Heart left ventricle (tissue), 16 donors: ENCODE measurements around the gene HOXC11. TPM values are rescaled to one million over a fixed set of nuclear protein-coding genes. Genes with fewer than 3 reads are reported as not detected.

Experiments used
- ATAC-seq, 4 donors: fragments of 200-7000 bp; cut with Tn5 transposase; one replicate each; pipeline ENCODE4 v1.9.1; 2020 to 2022; ENCODE audit warnings: moderate library complexity in 4 of 4, mild to moderate bottlenecking in 3 of 4, moderate number of reproducible peaks in 1 of 4
- DNase-seq, 5 donors: peaks; one replicate each; pipeline ENCODE4 v3.0.0-alpha.2; 2020
- H3K27ac ChIP-seq, 12 donors: fragments of 200-600 bp; sonication (generic) in 4 of 12; one replicate each; pipeline versions ENCODE4 v1.5.0 to v1.8.0; 2016 to 2022; ENCODE audit warnings: mild to moderate bottlenecking in 2 of 12
- H3K27me3 ChIP-seq, 9 donors: fragments of 200-600 bp; sonication (generic) in 2 of 9; one replicate each; pipeline versions ENCODE4 v1.5.1 to v1.8.0; 2016 to 2022; ENCODE audit warnings: mild to moderate bottlenecking in 3 of 9
- H3K36me3 ChIP-seq, 9 donors: fragments of 200-600 bp; sonication (generic) in 2 of 9; one replicate each; pipeline versions ENCODE4 v1.5.0 to v1.8.0; 2018 to 2022; ENCODE audit warnings: mild to moderate bottlenecking in 2 of 9
- H3K4me1 ChIP-seq, 12 donors: fragments of 200-600 bp; sonication (generic) in 4 of 12; one replicate each; pipeline versions ENCODE4 v1.5.0 to v1.8.0; 2016 to 2022; ENCODE audit warnings: mild to moderate bottlenecking in 3 of 12
- H3K4me3 ChIP-seq, 12 donors: fragments of 200-600 bp; sonication (generic) in 4 of 12; one replicate each; pipeline versions ENCODE4 v1.5.0 to v1.8.0; 2017 to 2022; ENCODE audit warnings: mild to moderate bottlenecking in 9 of 12, moderate library complexity in 4 of 12
- H3K9me3 ChIP-seq, 12 donors: fragments of 200-600 bp; sonication (generic) in 4 of 12; one replicate each; pipeline versions ENCODE4 v1.5.0 to v1.8.0; 2016 to 2022; ENCODE audit warnings: mild to moderate bottlenecking in 1 of 12
- POLR2A ChIP-seq, 2 donors: fragments of 450-650 bp; IDR thresholded peaks; one replicate each; pipeline ENCODE4 v1.6.1; 2017; ENCODE audit warnings: antibody characterized with exemption in 2 of 2, mild to moderate bottlenecking in 2 of 2, moderate library complexity in 2 of 2
- WGBS, 4 donors: extraction: QIAGEN DNeasy Blood & Tissue Kit in 2 of 4; methylation state at CpG; one replicate each; pipeline versions ENCODE4 v1.1.5 to v1.1.7; 2013 to 2018; 5-methylcytosine and 5-hydroxymethylcytosine counted together
- intact Hi-C, 10 donors: fragments of 100-400 bp; cut with DNase I; formaldehyde crosslinking; loops; one replicate each; pipeline versions ENCODE4 v1.11.1 to v1.14.2; 2022
- long read RNA-seq, 3 donors: library from polyadenylated mRNA; unstranded; transcript quantifications; one replicate each; pipeline ENCODE4 v2.0.0, GENCODE V29; 2020 to 2021
- polyA plus RNA-seq, 2 donors: library from polyadenylated mRNA; stranded (reverse); fragments of 200-250 nt; gene quantifications; one replicate each; pipeline ENCODE4 v1.2.3, GENCODE V29; 2013
- total RNA-seq, 9 donors: library from RNA; depleted of rRNA in 2 of 9; stranded (reverse); fragments of >200 nt in 2 of 9; fragmentation: NEBNext Ultra II Directional in 3 of 9; extraction: Animal tissue kit (Norgen Biotek cat#: 25700) in 3 of 9; gene quantifications; one replicate each; pipeline versions ENCODE4 v1.1.0 to v1.2.4, GENCODE V29; 2016 to 2023
- TF ChIP-seq, protein P1 (sequence below), 12 donors: fragments of 200-600 bp; sonication (generic) in 4 of 12; IDR thresholded peaks; one replicate each; pipeline versions ENCODE4 v1.5.0 to v1.8.0; 2018 to 2022; ENCODE audit warnings: antibody characterized with exemption in 12 of 12, mild to moderate bottlenecking in 5 of 12
- donor health status: ischemic (EF 13 %, LVEDD 7.1; RV severe dilation, severe dysfunction).
- donor health status: healthy with polysubstance abuse.
- donor health status: DM: no; HTN: yes; CAD: no.
- donor health status: DM: no; HTN: no; CAD: no.
- donor health status: ischemic (EF 25% LVEDD 6.9; RV normal size, moderate dysfunction).
- donor health status: ischemic (EF 25% LVEDD 5.7; RV mildly dilated, moderate dysfunction).
- donor health status: healthy.
- donor health status: DM: yes; HTN: yes; CAD: no.
- donor health status: ischemic (EF 35%, LVEDD 5.7; RV mildly dilated, moderate dysfunction).
- donor health status: nonischemic (EF 11% LVEDD 7.7; RV severe dilation, severe dysfunction).
- donor health status: DM: yes; HTN: yes; CAD: no.
- donor health status: PGD.
- donor health status: ischemic (EF 29% LVEDD 5.4; RV normal size, mild dysfunction).
- donor health status: nonischemic (EF 23%, LVEDD 6.1; RV moderate dilation, normal function).

HOXC11 gene
- total RNA-seq (not detected), polyA plus RNA-seq (not detected)
- long read RNA-seq, donor 1, result 0 reads
- long read RNA-seq, donor 2, result 0 reads
- long read RNA-seq, donor 3, result 0 reads

DNA sequence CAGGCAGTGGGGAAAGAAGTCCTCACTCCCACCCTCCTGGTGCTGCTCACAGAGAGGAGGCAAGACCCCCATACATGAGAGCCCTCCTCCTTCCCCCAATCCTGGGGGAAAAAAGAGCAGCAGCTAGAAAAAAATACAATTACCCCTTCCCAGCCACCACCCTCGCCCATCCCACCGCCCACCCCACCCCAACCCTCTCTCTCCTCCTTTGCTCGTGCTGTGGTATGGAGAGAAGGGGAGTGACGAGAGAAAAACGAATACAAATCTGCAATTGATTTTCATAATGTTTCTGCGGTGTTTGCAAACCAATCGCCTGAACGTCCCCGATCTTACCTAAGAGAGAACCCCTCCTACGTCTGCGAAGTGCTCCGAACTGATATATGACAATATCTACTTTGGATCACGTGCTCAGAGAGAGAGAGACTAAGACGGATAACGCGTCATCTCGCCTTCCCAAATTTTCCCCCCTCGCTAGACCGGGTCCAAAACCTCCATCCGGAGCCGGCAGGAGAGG is at the start of gene HOXC11:
TSS of gene HOXC11 (plus strand) at position 405 of the 514 bp plus-strand sequence. CDS start 116 bp downstream, outside the sequence.
- 5 to 8% (median 6%) methylated on average over 21 of the region's 21 CpGs for WGBS, 4 donors

DNA sequence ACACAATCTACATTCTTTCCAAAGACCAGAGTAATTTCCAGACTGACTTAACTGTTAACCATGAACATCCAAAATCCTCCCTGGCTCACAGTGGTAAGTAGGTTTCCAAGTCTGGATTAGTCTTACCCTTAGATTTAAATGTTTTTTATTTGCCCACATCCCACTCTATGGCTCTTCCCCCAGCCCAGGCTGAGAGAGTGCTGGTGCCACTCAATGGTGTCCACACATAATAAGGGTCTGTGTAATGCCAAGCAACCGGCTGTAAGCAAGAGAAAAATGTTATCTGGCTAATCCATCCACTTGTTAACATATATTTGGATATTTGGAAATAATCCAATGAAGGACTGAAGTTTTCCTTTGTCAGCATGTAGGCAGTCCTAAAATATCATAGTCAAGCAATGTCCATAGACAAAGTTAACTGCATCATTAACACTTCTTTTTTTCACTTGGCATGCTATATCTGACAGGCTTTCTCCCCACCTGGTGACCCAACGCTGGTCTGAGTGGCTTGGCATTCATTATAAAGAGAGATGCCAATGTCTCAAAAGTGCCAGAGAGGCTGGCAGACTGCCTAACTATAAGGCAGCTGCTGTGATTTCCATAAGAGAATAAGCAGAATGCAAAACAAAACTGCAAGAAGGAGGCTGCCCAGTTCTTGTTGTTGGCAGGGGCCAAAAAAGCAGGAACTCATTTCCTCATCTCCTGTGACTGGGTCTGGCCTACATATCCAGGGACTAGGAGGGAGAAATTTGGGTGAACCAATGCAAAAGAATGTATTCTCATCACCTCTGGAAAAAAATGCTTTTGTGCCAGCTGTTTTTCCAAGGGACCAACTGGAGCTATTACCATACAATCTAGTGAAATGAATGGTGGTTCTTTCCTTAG is 48.2 kb upstream of the HOXC11 start:
- TF ChIP-seq, protein P1, sequence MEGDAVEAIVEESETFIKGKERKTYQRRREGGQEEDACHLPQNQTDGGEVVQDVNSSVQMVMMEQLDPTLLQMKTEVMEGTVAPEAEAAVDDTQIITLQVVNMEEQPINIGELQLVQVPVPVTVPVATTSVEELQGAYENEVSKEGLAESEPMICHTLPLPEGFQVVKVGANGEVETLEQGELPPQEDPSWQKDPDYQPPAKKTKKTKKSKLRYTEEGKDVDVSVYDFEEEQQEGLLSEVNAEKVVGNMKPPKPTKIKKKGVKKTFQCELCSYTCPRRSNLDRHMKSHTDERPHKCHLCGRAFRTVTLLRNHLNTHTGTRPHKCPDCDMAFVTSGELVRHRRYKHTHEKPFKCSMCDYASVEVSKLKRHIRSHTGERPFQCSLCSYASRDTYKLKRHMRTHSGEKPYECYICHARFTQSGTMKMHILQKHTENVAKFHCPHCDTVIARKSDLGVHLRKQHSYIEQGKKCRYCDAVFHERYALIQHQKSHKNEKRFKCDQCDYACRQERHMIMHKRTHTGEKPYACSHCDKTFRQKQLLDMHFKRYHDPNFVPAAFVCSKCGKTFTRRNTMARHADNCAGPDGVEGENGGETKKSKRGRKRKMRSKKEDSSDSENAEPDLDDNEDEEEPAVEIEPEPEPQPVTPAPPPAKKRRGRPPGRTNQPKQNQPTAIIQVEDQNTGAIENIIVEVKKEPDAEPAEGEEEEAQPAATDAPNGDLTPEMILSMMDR (IDR thresholded peaks at IDR 0.05), result no peak
- no peak for TF ChIP-seq POLR2A (IDR thresholded peaks at IDR 0.05)
- Histone ChIP-seq H3K4me3 (no peak overlapping the region), H3K4me1 (no peaks in the 10 kb centered on the region), H3K27me3 (peaks cover 26 to 99% (median 77%) of the 10 kb centered on the region in 9 donors), H3K27ac (no peak overlapping the region), H3K9me3 (no peaks in the 10 kb centered on the region), H3K36me3 (no peaks in the 10 kb centered on the region)
- 22 to 50% (median 37%) methylated on average over 2 of the region's 2 CpGs for WGBS, 4 donors
- DNase-seq (no peak), ATAC-seq (no peak)
- intact Hi-C loops, result no loop called here

More for the DNA sequence above, at the start of gene HOXC11:
- no peaks in the 10 kb centered on the region for H3K9me3 ChIP-seq
- intact Hi-C loops, result no loop called here
- H3K4me1 ChIP-seq, result peaks cover 0 to 25% (median 11%) of the 10 kb centered on the region in 12 donors
- H3K27ac ChIP-seq, result no peak within 1 kb of the TSS
- H3K27me3 ChIP-seq, result peaks cover 78 to 100% (median 99%) of the 10 kb centered on the region in 9 donors
- no peaks in the 10 kb centered on the region for H3K36me3 ChIP-seq
- H3K4me3 ChIP-seq, result peak within 1 kb of the TSS in 2 of 12 donors; percentile 14 to 40
- ATAC-seq (no peak), DNase-seq (no peak)
- no peak for TF ChIP-seq POLR2A (IDR thresholded peaks at IDR 0.05)
- TF ChIP-seq, protein P1 (IDR thresholded peaks at IDR 0.05), result no peak

DNA sequence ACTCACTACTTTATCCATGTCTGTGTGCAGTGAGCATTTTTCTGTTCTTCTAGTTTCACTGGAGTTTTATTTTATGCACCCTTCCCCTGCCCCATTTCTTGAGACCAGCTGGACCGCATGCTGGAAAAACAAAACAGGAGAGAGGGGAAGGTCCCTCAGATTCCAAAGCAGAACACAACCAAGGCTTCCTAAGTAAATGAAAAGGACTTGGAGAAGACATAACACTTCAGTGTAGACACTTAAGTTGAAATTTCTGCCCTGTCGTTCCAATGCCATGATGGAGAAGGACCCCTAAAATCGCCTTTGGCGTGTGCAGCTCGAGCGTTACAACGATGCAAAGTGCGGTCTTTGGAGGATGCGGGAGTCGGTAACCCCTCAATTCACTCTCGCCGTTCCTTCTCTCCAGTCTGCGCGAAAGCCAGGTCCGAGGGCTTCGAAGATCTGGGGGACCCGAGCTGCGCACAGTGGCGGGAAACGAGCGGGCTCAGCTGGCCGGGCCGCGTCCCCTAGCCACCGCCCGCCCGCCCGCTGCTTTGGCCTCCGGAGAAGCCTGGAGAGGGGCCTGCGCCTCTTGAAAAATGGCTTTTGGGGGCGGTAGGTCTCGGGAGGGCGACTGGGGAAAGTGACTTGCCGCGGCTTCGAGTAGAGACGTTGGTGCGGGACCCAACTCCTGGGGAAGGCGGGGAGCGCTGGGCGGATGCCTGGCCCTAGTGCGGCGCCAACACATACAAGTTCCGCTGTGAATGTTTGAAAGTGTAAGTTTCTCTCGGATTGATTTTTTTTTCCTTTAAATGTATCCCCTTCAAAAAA is 45.5 kb upstream of the HOXC11 start:
- peaks cover 44 to 100% (median 86%) of the 10 kb centered on the region in 9 donors for H3K27me3 ChIP-seq
- intact Hi-C loops, result no loop called here
- no peaks in the 10 kb centered on the region for H3K9me3 ChIP-seq
- no peak overlapping the region for H3K27ac ChIP-seq
- H3K4me3 ChIP-seq, result no peak overlapping the region
- WGBS, 4 donors, result 3 to 4% (median 3%) methylated on average over 37 to 45 of the region's 45 CpGs
- DNase-seq (no peak), ATAC-seq (no peak)
- H3K4me1 ChIP-seq, result no peaks in the 10 kb centered on the region
- no peaks in the 10 kb centered on the region for H3K36me3 ChIP-seq
- no peak for TF ChIP-seq POLR2A (IDR thresholded peaks at IDR 0.05)
- TF ChIP-seq, protein P1 (IDR thresholded peaks at IDR 0.05), result no peak
